Measurements from ENCODE around the gene USP48. TPM values are rescaled to one million over a fixed set of nuclear protein-coding genes. Genes with fewer than 3 reads are reported as not detected.

Gene USP48
- total and polyA plus RNA-seq, 2 of the 4 experiments (the other 2 are of a cell fraction) = 24.7 to 25.0 TPM

DNA sequence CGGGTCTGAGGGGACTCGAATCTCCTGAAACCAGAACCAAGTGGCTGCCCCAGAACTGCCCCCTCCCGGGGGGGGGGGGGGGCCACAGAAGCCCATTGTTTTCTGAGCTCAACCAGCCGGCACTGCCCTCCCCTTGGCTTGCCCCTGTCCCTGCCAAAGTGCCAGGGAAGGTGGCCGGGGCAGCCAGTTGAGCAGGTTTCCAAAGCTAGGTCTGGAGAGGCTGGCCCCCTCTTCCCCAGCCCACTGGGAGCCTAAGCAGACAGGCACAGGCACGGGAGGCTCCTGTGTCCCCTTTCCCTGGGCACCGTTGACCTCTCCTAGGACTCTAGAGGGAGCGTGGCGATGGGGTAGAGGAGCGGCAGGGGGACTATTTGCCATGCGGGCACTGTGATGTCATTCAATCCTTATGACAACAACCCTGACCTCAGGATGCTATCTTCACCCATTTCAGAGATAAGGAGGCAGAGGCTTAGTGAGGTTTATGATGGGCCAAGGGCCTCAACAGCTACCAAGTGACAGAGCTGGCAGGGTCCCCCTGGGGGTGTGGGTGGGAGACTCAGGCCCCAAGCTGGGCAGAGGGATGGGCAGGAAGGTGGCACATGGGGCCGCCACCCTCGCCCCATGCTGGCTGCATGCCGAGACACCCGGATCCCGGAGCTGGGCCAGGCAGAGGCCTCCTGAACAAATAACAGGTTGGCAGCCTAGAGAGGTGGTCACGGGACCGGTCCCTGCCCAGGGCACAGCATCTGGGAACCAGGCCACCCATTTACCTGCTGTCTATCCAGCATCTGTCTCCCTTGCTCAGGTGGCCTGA is 148.8 kb downstream of the USP48 start:
- BruUV-seq (replicated peaks) = no TSS peak
- Histone ChIP-seq H2AFZ (replicated peaks; ENCODE audit: low read length, poor library complexity) (no peak overlapping the region), H2AK9ac (replicated peaks; ENCODE audit: low read depth, low read length, poor library complexity) (no peak overlapping the region), H3K18ac (ENCODE audit: low read depth, low read length) (no peak overlapping the region), H4K91ac (ENCODE audit: insufficient read depth, low read depth, low read length) (no peak overlapping the region), H3K4me3 (ENCODE audit: insufficient read depth, low read depth, low read length) (no peak overlapping the region), H3K4me2 (ENCODE audit: low read depth, low read length) (no peak overlapping the region), H2BK5ac (ENCODE audit: low read depth, low read length, poor library complexity, severe bottlenecking) (no peak overlapping the region), H3K4me1 (ENCODE audit: control insufficient read depth, insufficient read depth, low read length) (peaks cover 8% of the 10 kb centered on the region; the same call in 1 of the 2 replicates), H3K27ac (ENCODE audit: insufficient read depth, low read length) (no peak overlapping the region), H3K9me3 (ENCODE audit: control insufficient read depth, insufficient read depth, low read length) (no peaks in the 10 kb centered on the region), H3K4ac (ENCODE audit: low read depth, low read length) (no peak overlapping the region), H3K56ac (ENCODE audit: extremely low read depth, insufficient read depth, low read length) (no peak overlapping the region), H3K27me3 (ENCODE audit: control insufficient read depth, insufficient read depth, low read length) (peaks cover 60% of the 10 kb centered on the region), H2AK5ac (ENCODE audit: low read depth, low read length) (no peak overlapping the region), H3K79me1 (ENCODE audit: low read depth in 1 of 2, low read length in 2 of 2) (no peaks in the 10 kb centered on the region), H3K9me1 (ENCODE audit: insufficient read depth, low read length) (peaks cover 4% of the 10 kb centered on the region; the same call in 1 of the 2 replicates), H2BK120ac (ENCODE audit: low read depth, low read length) (no peak overlapping the region), H3K9ac (ENCODE audit: low read depth, low read length) (no peak overlapping the region), H4K5ac (ENCODE audit: low read depth, low read length) (no peak overlapping the region), H2BK20ac (ENCODE audit: low read depth, low read length) (no peak overlapping the region), H2BK15ac (ENCODE audit: low read depth, low read length) (no peak overlapping the region), H4K20me1 (ENCODE audit: insufficient read depth, low read length) (peaks cover 5% of the 10 kb centered on the region; the same call in 1 of the 2 replicates), H3K23ac (ENCODE audit: low read depth, low read length) (no peak overlapping the region), H3K14ac (replicated peaks; ENCODE audit: low read depth, low read length) (no peak overlapping the region), H3K36me3 (ENCODE audit: control insufficient read depth, insufficient read depth, low read length) (no peaks in the 10 kb centered on the region), H4K8ac (ENCODE audit: low read depth in 2 of 2, low read length in 2 of 2) (no peak overlapping the region)
- TF ChIP-seq SMC3 (IDR thresholded peaks at IDR 0.05; ENCODE audit: low read depth, low read length) = no peak
- TF ChIP-seq FOS (IDR thresholded peaks at IDR 0.05; ENCODE audit: low read depth, low read length) = no peak
- no peak for TF ChIP-seq MXI1 (IDR thresholded peaks at IDR 0.05; ENCODE audit: borderline replicate concordance, low read depth, low read length)
- TF ChIP-seq CEBPB (IDR thresholded peaks at IDR 0.05; ENCODE audit: low read depth, low read length) = no peak
- TF ChIP-seq NFE2L2 (IDR thresholded peaks at IDR 0.05; ENCODE audit: low read depth, low read length) = no peak
- TF ChIP-seq, protein P1, sequence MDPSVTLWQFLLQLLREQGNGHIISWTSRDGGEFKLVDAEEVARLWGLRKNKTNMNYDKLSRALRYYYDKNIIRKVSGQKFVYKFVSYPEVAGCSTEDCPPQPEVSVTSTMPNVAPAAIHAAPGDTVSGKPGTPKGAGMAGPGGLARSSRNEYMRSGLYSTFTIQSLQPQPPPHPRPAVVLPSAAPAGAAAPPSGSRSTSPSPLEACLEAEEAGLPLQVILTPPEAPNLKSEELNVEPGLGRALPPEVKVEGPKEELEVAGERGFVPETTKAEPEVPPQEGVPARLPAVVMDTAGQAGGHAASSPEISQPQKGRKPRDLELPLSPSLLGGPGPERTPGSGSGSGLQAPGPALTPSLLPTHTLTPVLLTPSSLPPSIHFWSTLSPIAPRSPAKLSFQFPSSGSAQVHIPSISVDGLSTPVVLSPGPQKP (IDR thresholded peaks at IDR 0.05; ENCODE audit: borderline replicate concordance, low read depth, low read length) = no peak
- TF ChIP-seq CHD1 (IDR thresholded peaks at IDR 0.05; ENCODE audit: low read depth, low read length) = no peak
- no peak for TF ChIP-seq MAZ (IDR thresholded peaks at IDR 0.05; ENCODE audit: borderline replicate concordance, low read depth, low read length)
- intact Hi-C loops (cut with micrococcal nuclease) = no loop called here
- CTCF ChIA-PET = no interaction called here
- DNase-seq = no peak
- POLR2A ChIA-PET (ENCODE audit: unreplicated experiment) = no interaction called here
- ATAC-seq (ENCODE audit: low read depth) = no peak
- WGBS, 2 experiments (ENCODE audit: extremely low coverage in 2 of 2, insufficient read length in 1 of 2) = 81% methylated on average over 5 of the region's 18 CpGs; no CpG with 5 or more reads in 1 of the 2 experiments
- dilution Hi-C loops (cut with HindIII; ENCODE audit: low sequenced_read_pairs, unreplicated experiment) = no loop called here
- in situ Hi-C loops (cut with MboI; ENCODE audit: low sequenced_read_pairs) = no loop called here

All from IMR-90 (cell line).